GM12891 (cell line): ENCODE data around the gene SSBP2.

Experiments
- POLR2A ChIP-seq: IDR thresholded peaks from 2 replicates; pipeline ENCODE4 v1.6.1; 2011; ENCODE audit warnings: low read depth, low read length, control low read depth
- POLR2AphosphoS5 ChIP-seq: IDR thresholded peaks from 2 replicates; pipeline ENCODE4 v1.6.1; 2011; ENCODE audit warnings: low read depth, low read length, control low read depth
- TAF1 ChIP-seq: IDR thresholded peaks from 2 replicates; pipeline ENCODE4 v1.6.1; 2011; ENCODE audit warnings: low read depth, low read length, control low read depth

DNA sequence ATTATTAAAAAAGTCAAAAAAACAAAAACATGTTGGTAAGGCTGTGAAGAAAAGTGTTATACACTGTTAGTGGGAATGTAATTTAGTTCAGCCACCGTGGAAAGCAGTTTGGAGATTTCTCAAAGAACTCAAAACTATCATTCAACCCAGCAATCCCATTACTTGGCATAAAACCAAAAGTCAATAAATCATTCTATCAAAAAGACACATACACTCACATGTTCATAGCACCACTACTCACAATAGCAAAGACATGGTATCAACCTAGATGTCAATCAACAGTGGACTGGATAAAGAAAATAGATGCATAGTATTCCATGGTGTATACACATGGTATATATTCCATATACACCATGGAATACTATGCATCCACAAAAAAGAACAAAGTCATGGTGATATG is 208.7 kb downstream of the SSBP2 start:
- TF ChIP-seq POLR2A (no peak), POLR2AphosphoS5 (no peak), TAF1 (no peak)
